Epithelial cell of proximal tubule (primary cell): Measurements from ENCODE around the gene RAB3B. TPM values are rescaled to one million over a fixed set of nuclear protein-coding genes. Genes with fewer than 3 reads are reported as not detected.

ENCODE experiments used
- DNase-seq: peaks from one replicate; pipeline ENCODE4 v3.0.0-alpha.2; 2011; ENCODE audit warnings: low read depth
- H3K4me3 ChIP-seq: 2 replicates; pipeline ENCODE4 v1.5.1; 2011; ENCODE audit warnings: low read depth, mild to moderate bottlenecking, low read length
- CTCF ChIP-seq: conservative IDR thresholded peaks from 2 replicates; pipeline ENCODE4 v1.5.1; 2012; ENCODE audit warnings: low read depth, mild to moderate bottlenecking, low read length
- total RNA-seq: library from RNA; depleted of rRNA; stranded (reverse); fragments of >200 nt; gene quantifications from 2 replicates; pipeline ENCODE4 v1.2.3, GENCODE V29; 2015

Gene RAB3B
- total RNA-seq, 1 donor from 2014 or later = 35.5 TPM

- H3K4me3 ChIP-seq = no peak overlapping the region
- DNase-seq = no peak
- TF ChIP-seq CTCF = no peak
Measured at GRCh38 chr1:51982161-51982560, 8.3 kb downstream of the RAB3B start.

- DNase-seq = no peak
- no peak overlapping the region for H3K4me3 ChIP-seq
- TF ChIP-seq CTCF = no peak
Measured at GRCh38 chr1:51981555-51981954, 8.9 kb downstream of the RAB3B start.

GRCh38 chr1:51978099-51978498, 12.4 kb downstream of the RAB3B start:
- no peak for TF ChIP-seq CTCF
- no peak for DNase-seq
- H3K4me3 ChIP-seq = no peak overlapping the region

- TF ChIP-seq CTCF = no peak
- DNase-seq = no peak
- H3K4me3 ChIP-seq = no peak overlapping the region
Measured at GRCh38 chr1:51976846-51977602, 13.5 kb downstream of the RAB3B start.

- no peak for TF ChIP-seq CTCF
- H3K4me3 ChIP-seq = no peak overlapping the region
- DNase-seq = no peak
Measured at GRCh38 chr1:51973587-51974474, 16.7 kb downstream of the RAB3B start.

- DNase-seq = peak; percentile 85
- H3K4me3 ChIP-seq = no peak overlapping the region
- TF ChIP-seq CTCF = no peak
Measured at GRCh38 chr1:51969038-51969705, 21.3 kb downstream of the RAB3B start.
